GM21381 (cell line): ENCODE measurements around the gene CD52.

Experiments
- ATAC-seq: cut with Tn5 transposase; IDR thresholded peaks from one replicate; pipeline ENCODE4 v1.9.1; 2021; ENCODE audit warnings: mild to moderate bottlenecking, moderate library complexity; ENCODE audit not compliant: unreplicated experiment

CD52 gene

DNA sequence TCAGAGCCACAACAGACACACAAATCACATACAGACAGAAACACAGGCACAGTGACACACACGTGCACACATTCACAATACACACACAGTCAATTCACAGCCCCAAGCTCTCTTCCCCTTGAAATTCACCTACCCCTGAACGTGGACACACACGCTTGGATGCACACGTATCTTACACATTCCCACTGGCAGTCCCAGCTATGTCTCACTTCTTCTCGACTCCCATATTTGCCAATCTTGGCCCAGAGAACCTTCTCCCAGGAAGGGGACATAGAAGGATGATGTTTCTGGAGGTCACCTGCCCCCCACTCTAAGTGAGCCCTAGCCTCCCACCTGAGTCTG, 34.6 kb downstream of the CD52 start:
- no peak for ATAC-seq

DNA sequence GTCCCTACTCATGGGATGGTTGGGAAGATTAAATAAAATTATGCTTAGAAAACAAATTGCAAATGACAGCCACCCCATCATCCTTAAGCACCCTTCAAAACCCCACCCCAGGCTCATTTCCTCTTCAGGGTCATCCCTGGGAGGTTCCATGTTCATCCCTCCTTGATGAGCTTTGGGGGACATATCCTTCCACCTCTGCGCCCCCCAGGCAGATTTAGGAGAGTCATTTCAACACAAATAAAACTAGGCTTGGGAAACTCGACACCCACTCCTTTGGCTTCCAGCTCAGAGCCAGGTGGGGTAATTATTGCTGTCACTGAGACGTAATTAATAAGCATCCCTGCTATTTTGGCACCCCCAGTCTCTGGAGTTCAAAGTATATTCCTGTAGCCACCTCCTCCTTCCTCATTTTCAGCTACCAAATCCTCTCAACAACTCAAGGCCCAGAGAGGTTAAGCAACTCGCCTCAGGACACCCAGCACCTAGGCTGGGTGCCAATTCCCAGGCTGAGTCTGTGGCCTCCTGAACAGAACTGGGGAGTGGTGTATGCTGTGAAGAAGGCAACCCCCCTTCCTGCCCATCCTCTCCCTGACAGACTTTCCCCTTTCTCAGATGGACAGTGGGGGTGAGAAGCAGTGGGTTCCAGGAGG, 35.6 kb downstream of the CD52 start:
- ATAC-seq = no peak

DNA sequence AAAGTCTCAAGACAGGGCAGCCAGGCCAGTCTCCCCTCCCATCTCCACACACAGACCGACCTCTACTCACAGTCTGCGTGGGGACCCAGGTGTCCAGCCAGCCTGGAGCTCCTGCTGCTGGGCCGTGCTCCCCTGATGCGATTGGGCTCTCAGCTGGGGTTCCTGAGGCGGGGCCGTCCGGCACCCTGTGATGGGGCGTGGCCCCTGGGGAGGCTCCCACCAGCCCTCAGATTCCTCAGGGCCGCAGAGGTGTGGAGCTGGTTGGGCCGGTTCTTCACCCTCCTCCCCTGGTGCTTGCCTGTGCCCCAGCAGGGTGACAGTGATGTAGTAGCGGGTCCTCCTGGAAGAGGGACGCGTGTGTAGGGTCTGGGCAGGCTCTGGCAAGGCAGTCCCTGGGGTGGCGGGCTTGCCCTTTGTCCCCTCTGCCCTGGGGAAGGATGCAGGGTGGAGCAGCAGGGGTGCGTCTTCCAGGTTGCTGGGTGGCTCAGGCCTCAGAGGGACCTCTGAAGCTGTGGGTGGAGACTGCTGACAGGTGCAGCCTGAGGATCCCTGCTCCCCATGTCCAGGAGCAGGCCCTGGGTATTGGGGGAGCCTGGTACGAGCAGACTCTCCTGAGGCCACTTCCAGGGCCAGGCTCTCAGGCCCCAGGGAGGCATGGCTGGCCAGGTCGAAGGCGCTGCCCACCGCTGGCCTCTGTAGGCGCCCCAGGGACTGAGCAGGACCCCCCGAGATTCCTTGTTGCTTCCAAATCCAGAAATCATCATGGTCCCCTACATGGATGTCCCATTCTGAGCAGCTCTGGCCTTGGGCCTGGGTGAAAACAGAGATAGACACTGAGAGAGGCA, 36.4 kb downstream of the CD52 start, which contains the start of gene CRYBG2:
CRYBG2 (minus strand) TSS at position 155 of the 845 bp plus-strand sequence. CDS start 7,473 bp downstream, outside the sequence.
- ATAC-seq = no peak

DNA sequence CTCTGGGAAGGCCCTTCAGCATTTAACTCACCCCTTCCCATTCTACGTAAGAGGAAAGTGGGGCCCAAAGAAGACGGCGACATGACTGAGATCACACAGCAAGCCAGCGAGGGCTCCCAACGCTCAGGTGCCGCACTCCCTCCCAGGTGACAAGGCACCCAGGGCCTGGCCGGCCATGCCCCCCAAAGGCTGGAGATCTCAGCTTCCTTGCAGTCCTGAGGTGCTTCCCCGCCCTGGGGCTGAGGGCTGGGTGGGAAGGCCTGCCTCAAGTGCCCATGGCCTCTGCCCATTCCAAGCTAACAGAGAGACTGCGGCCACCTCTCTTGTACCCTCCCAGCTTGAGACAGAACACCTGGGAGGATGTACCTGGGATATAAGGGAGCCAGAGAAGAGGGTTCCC, 37.2 kb downstream of the CD52 start:
- no peak for ATAC-seq

DNA sequence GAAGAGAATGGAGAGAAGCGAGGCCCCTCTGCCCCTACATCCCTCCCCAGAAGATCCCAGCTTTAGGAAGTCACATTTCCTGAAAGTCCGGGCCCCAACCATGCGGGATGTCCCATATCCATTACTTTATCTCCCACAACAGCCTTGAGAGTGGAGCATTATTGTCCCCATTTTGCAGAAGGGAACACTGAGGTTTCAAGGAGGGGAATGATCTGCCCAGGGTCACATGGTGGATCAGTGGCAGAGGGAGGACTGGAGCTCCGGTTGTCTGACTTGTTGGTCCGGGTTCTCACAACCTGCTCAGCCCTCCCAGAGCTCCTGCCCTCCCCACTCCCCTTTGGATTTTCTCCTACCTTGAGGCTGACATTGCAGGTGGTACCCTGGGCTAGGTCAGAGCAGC, 38.3 kb downstream of the CD52 start:
- ATAC-seq = no peak

DNA sequence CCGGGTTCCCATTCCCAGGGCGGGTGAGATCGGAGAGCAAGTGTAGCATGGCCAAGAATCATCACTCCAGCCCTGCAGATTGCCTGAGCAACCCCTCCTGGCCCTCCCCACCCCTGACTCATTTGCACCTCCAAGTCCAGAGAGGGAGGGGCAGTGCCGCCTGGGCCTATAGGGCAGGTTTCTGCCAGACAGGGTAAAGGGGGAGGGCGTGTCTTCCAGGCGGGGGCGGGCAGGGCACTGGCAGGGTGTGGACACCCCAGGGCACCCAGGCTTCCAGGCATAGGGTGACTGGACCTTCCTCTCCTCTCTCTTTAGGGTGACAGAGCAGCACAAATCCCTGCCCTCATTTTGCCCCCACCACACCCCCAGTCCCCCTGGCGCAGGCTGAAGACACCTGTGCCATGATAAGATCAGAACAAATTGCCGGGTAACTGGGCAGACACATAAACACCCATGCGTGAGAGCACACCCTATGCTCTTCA, 39.4 kb downstream of the CD52 start:
- no peak for ATAC-seq

DNA sequence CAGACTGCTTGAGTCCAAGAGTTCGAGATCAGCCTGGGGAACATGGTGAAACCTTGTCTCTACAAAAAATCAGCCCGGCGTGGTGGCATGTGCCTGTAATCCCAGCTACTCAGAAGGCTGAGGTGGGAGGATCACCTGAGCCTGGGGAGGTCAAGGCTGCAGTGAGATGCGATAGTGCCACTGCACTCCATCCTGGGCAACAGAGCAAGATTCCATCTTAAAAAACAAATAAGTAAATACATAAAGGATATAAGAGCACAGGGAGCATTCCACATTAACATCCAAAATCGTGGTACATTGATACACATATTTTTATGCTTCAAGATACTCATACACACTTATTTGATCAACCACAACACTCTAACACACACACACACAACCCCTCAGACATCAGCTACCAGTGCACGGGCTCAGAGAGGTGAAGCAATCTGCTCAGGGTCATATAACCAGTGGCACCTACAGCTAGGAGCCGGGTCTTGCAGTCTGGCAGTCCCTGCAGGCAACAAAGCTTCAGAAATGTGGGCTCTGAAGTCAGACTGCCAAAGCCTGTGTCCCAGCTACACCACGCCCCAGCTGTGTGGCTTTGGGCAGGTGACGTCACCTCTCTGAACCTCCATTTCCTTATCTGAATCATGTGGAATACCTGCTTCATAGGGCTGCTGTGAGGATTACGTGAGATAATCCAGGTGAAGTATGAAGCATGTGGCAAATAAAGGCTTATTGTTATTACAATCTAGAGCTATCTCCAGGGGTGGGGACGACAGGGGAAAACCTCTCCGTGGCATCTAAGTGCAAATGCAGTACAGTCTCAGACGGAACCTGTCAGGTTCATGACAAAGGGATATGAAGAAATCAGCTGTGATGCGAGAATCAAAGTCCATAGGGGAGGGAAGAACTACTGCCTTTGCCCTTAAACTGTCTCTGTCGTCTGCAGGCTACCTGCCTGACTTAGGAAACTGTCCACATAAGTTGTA, 40.9 kb downstream of the CD52 start:
- ATAC-seq = no peak

DNA sequence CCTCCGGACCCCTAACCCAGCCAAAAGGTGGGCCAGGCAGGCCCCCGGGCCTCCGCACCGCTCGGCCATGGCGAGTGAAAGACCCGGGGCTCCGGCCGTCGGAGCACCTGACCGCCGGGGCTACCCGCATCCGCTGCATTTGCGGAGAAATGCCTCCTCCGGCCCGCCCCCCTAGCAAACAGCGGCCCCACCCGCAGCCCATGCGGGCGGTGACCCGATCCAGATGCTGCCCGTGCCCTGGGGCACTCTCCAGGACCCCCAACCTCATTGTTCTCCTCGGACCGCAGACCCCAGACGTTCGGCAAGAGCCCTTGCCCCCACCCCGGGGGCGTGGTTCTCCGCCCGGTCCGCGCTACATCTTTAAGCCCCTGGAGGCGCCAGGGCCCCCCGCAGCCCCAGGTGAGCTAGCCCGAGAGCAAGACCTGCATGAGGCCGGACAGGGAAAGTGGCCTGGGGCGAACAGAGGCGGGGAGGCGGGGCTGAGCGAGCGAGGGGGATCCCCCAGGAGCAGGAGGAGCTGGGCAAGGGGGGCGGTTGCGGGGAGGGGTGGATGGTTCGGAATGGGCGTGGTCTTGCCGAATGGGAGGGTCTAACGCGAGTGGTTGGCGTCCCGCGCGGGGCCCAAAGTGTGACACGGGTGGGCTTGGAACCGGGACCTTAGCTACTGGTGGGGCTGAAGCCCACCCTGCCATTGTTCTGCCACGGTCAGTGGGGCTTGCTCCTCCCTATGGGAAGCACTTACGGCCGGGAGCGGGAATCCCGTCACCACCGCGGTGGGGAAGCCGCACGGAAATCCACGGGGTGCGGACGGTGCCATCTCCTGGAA, 42.4 kb downstream of the CD52 start:
- no peak for ATAC-seq

DNA sequence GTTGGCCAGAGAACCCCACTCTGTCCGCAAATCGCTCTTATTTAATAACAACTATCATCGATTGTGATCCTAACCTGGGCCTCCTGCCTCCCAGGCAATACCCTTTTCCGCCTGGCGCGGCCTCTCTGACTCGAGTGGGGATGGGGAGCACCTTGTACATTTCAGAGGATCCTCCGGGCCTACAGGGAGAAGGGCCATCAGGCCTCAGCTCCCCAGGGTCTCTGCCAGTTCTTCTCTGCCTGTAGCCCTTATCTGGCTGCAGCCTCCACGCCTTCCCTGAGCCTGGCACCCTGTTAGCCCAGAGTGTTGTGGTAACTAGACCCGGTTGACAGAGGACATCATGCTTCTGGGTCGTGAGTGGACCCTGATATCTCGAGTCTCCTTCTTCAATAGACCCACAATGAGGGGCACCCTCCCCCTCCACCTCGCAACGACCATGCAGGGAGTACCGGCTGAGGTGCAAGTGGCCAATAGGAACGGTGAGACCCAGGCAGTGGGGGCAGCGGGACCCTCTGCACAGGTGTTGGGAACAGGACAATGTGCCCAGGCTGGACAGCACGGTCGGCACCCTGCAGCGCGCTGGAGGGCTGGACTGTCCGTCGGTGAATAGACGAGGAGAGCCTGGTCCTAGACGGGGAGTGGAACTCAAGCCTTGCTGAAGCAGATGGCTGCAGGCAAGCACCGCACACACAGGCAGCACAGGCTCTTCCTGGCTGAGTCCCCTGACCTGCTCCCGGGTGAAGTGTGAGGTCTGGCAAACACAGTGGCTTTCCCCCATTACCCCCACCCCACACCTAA, 43.2 kb downstream of the CD52 start:
- no peak for ATAC-seq

DNA sequence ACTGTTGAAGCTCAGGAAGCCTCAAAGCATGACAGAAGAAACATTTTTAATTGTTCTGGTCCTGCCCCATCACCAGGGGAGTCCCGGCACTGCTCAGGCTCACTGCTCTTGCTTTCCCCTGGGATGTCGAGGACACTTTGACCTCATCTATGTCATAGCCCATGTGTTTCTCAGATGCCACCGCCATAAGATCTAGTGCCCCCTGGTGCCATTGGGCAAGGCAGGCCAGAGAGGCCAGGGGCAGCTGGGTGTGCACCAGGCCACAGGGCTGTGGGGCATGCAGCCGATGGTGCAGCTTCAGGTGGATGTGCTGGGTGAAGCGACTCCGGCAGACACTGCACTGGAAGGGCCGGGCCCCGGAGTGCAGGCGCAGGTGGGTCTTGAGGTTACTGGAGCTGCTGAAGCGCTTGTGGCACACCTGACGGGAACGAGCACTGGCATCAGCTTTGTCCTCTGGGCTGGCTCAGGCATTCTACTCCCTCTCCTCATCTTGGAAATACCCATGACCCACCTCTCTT, 43.9 kb downstream of the CD52 start:
- ATAC-seq = no peak

DNA sequence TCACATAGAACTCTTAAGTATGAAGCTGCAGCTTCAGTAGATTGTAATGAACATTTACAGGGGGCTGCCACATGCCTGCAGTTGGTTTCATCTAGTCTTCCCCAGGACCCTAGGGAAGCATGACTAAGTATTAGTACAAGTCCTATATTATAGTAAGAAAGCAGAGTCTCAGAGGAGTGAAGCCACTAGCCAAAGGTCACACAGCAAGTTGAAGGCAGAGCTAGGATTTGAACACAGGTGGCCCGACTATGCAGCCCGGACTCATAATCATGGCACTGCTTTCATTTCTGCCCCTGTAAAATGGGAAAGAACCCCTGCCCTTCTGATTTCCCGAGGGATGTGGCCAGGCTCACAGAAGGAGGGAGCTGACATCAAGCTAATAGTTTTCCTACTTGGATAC, 44.6 kb downstream of the CD52 start:
- no peak for ATAC-seq

DNA sequence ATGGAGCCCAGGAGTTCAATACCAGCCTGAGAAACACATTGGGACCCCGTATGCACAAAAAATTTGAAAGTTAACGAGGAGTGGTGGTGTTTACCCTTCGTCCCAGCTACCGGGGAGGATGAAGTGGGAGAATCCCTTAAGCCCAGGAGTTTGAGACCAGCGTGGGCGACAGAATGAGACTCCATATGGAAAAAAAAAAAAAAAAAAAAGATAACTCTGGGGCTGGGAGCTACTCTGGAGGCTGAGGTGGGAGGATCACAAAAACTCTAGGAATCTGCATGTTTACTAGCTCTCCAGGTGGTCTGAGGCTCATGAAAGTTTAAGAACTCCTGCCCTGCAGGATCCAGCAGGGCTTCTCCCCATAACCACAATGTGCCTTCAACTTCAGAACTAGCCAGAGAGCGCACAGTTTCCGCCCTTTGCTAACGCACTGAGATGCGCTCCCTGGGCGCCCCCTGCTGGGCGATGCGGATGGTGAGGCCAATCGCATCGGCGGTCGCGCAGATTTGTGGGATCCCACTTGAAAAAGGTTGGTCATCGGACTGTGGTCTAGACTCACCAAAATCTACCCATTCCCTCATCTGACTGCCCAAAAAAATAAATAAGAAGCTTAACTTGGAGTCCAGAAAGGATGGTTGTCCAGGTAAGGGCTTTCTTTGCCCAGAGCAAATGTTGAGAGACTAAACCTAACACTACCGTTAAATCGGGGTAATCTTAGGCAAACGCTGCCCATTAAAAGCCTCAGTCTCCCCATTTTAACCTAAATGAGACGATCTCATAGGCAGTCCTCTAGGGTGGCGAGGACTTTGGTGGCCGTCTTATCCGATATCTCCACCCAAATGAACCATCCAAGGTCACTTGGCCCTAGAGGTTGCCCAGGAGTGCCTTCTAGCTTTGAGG, 46.0 kb downstream of the CD52 start:
- ATAC-seq = no peak

DNA sequence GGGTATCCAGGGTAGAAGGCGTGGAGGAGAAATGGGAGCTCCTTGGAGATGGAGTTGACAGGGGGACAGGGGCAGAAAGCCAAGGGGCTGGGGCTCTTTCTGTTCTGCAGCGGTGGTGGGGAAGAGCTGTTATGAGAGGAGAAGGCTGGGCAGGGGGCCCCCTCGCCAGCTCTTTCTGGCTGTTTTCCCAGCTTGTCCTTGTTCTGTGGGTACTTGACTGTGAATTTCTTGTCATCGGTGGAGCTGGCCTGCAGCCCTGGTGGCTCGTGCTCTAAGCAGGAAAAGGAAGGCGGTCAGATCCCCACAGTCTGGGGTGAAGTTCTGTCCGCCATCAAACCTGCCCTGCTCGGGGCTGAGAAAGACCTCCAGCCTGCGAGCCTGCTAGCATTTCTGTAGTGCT, 47.2 kb downstream of the CD52 start:
- no peak for ATAC-seq

DNA sequence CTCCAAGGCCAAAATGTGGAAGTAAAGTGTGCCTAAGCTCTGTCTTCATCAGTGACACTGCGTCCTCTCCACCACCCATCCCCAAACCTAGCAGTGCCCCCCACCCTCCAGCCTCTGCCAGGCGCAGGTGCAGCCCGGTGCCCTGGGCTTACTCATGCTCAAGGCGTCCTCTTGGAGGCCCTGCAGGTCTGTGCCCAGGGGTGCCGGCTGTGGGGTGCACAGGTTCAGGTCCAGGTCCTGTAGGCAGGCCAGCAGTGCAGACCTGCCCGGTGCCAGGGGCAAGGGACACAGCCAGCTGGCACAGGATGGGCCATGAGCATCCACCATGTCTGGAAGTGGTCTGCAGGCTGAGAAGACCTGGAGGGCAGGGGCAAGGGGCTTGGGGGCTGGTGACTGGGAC, 49.7 kb downstream of the CD52 start:
- no peak for ATAC-seq

DNA sequence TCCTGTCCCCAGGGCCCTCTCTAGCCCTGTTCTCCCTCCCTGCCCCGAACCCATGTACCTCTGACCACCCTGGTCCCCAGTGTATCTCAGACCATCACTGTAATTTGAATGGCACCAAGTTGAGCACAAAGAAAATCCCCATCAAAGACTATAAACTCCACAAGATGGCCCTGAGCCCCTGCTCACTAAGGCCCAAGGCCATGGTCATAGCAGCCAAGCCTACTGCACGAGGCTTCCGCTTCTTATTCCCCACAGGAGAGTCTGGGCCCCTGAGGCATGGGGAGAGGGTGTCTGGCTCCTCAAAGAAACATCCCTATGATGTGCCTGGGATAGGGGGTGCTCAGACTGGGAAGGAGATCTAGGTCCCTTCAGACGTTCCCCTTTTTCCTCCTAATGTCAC, 50.2 kb downstream of the CD52 start:
- ATAC-seq = no peak

DNA sequence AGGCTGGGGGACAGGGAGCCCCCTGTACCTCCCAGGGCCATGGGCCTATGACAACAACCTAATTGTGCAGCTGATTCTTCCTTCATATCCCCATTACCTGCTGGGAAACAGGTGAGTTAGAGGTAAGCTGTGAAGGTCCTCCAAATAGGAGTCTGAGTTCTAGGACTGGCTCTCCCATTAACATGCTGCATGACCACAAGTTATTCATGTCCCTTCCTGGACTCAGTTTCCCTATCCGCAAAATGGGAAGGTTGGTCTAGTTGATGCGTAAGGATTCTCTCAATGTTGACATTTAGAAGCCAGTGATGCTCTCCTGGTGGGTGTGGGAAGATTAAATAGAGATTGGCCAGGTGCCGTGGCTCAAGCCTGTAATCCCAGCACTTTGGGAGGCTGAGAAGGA, 50.7 kb downstream of the CD52 start:
- ATAC-seq = no peak
